A673 (cell line): ENCODE measurements around the gene HYCC2. TPM values are rescaled to one million over a fixed set of nuclear protein-coding genes. Genes with fewer than 3 reads are reported as not detected.
A peak's percentile ranks its signal among the peaks of the same experiment; 100 is the strongest.

Experiments
- BruUV-seq: library from RNA; stranded (reverse); fragments of 400-500 nt; replicated peaks from 2 replicates; lab custom pipeline; 2021; lab: Mats Ljungman, UMichigan
- CTCF ChIA-PET: fragments of 300-600 bp; sonication (Branson Sonifier 250); formaldehyde crosslinking; loops from one replicate; lab custom pipeline; 2022; ENCODE audit warnings: antibody characterized with exemption; lab: Charles Lee
- POLR2A ChIA-PET: fragments of 300-600 bp; sonication (Branson Sonifier 250); formaldehyde crosslinking; loops from one replicate; lab custom pipeline; 2022; ENCODE audit warnings: antibody characterized with exemption; ENCODE audit not compliant: low non-redundant PET; lab: Charles Lee
- DNase-seq: peaks from one replicate; pipeline ENCODE4 v3.0.0-alpha.2; 2015; ENCODE audit warnings: low spot score
- H3K27ac ChIP-seq: fragments of 200-600 bp; sonication (generic); 2 replicates; pipeline ENCODE4 v1.5.1; 2016; ENCODE audit warnings: mixed run types, low read depth, mild to moderate bottlenecking, mixed read lengths, antibody characterized with exemption, low read length; ENCODE audit not compliant: poor library complexity, severe bottlenecking
- H3K27me3 ChIP-seq: fragments of 200-600 bp; sonication (generic); replicated peaks from 2 replicates; pipeline ENCODE4 v1.6.1; 2017; ENCODE audit warnings: mixed run types, low read depth, mild to moderate bottlenecking, mixed read lengths, antibody characterized with exemption, low read length; ENCODE audit not compliant: insufficient read depth, poor library complexity
- H3K36me3 ChIP-seq: fragments of 200-600 bp; sonication (generic); 2 replicates; pipeline ENCODE4 v1.6.1; 2016; ENCODE audit warnings: mixed run types, mild to moderate bottlenecking, mixed read lengths, antibody characterized with exemption, low read length; ENCODE audit not compliant: insufficient read depth, poor library complexity, severe bottlenecking
- H3K4me1 ChIP-seq: fragments of 200-600 bp; sonication (generic); 2 replicates; pipeline ENCODE4 v1.6.1; 2017; ENCODE audit warnings: mixed run types, mild to moderate bottlenecking, mixed read lengths, antibody characterized with exemption, low read length; ENCODE audit not compliant: insufficient read depth, poor library complexity, severe bottlenecking
- H3K4me3 ChIP-seq: fragments of 200-600 bp; sonication (generic); 2 replicates; pipeline ENCODE4 v1.5.1; 2016; ENCODE audit warnings: low read depth, mixed run types, mild to moderate bottlenecking, mixed read lengths, low read length; ENCODE audit not compliant: poor library complexity, severe bottlenecking
- H3K9me3 ChIP-seq: fragments of 200-600 bp; sonication (generic); 2 replicates; pipeline ENCODE4 v1.6.1; 2016; ENCODE audit warnings: mixed run types, low read depth, mild to moderate bottlenecking, mixed read lengths, antibody characterized with exemption, low read length; ENCODE audit not compliant: poor library complexity, severe bottlenecking
- EZH2 ChIP-seq: fragments of 200-600 bp; sonication (generic); IDR thresholded peaks from 2 replicates; pipeline ENCODE4 v1.6.1; 2017; ENCODE audit warnings: borderline replicate concordance, low read depth, mild to moderate bottlenecking, mixed read lengths, antibody characterized with exemption, low read length; ENCODE audit not compliant: poor library complexity, severe bottlenecking
- intact Hi-C: fragments of 100-400 bp; cut with micrococcal nuclease; formaldehyde crosslinking; loops from one replicate; pipeline ENCODE4 v1.10.0; 2022; ENCODE audit not compliant: unreplicated experiment
- total RNA-seq: library from RNA; stranded (reverse); gene quantifications from 2 replicates; pipeline ENCODE4 v1.2.3, GENCODE V29; 2021
- TF ChIP-seq, protein P1 (sequence below): fragments of 300-800, 200-600 bp; sonication (generic); conservative IDR thresholded peaks from 2 replicates; pipeline ENCODE4 v1.5.1; 2017; ENCODE audit warnings: low read depth, mild to moderate bottlenecking, antibody characterized with exemption, low read length, moderate library complexity, mixed read lengths

The HYCC2 gene
- total RNA-seq, 1 experiment from 2014 or later = 18.4 TPM

DNA sequence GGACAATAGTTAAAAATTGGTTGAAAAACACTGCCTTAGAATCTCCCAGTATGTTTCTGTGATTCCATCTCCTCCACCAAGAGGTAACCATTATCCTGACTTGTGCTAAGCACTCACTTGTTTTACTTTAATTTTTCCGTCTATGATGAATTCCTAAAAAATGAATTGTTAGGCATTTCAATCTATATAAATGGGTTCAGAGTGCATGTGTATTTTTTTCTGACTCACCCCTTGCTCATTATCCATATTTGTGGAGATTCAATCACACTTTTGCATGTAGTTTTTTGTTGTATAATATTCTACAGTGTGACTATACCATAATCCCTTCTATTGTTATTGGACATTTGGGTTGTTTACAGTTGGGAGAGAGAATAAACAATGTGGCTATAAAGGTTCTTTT, 1.6 kb upstream of the HYCC2 start:
- no peak overlapping the region for H3K27ac ChIP-seq
- TF ChIP-seq, protein P1, sequence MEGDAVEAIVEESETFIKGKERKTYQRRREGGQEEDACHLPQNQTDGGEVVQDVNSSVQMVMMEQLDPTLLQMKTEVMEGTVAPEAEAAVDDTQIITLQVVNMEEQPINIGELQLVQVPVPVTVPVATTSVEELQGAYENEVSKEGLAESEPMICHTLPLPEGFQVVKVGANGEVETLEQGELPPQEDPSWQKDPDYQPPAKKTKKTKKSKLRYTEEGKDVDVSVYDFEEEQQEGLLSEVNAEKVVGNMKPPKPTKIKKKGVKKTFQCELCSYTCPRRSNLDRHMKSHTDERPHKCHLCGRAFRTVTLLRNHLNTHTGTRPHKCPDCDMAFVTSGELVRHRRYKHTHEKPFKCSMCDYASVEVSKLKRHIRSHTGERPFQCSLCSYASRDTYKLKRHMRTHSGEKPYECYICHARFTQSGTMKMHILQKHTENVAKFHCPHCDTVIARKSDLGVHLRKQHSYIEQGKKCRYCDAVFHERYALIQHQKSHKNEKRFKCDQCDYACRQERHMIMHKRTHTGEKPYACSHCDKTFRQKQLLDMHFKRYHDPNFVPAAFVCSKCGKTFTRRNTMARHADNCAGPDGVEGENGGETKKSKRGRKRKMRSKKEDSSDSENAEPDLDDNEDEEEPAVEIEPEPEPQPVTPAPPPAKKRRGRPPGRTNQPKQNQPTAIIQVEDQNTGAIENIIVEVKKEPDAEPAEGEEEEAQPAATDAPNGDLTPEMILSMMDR = no peak
- TF ChIP-seq EZH2 = no peak
- peaks cover 21% of the 10 kb centered on the region for H3K4me1 ChIP-seq
- BruUV-seq = no TSS peak
- no peaks in the 10 kb centered on the region for H3K36me3 ChIP-seq
- intact Hi-C loops = loop anchor here (5.0 kb wide), 1 partner anchor 44 kb away; the partner anchor contains the start of gene CFLAR
- H3K4me3 ChIP-seq = peak overlapping the region; percentile 76
- H3K27me3 ChIP-seq = no peaks in the 10 kb centered on the region
- CTCF ChIA-PET = no interaction called here
- no peaks in the 10 kb centered on the region for H3K9me3 ChIP-seq
- POLR2A ChIA-PET = no interaction called here
- DNase-seq = no peak

DNA sequence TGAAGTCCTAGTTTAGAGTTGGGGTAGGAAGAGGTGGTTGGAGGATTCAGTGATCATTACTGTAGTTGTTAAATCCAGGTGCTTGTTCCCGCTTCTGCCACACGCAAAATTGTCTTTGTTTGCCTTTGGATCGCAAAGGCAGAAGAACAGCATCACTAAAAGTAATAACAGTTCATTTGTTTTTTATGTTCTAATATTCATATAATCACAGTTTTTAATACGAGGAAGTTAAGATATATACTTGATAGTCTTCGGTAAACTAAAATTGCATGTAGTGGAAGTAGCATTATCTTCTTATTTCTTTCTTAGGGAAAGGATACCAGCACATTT, 695 bp upstream of the HYCC2 start:
- no peak for DNase-seq
- no peaks in the 10 kb centered on the region for H3K27me3 ChIP-seq
- TSS peak; percentile 90 for BruUV-seq
- no peaks in the 10 kb centered on the region for H3K9me3 ChIP-seq
- H3K36me3 ChIP-seq = no peaks in the 10 kb centered on the region
- ChIA-PET CTCF (no interaction called here), POLR2A (interaction anchor here (0.6 kb wide), 1 partner anchor 20 kb away, joined by 3 read pairs; no protein-coding TSS in a partner anchor)
- no peak for TF ChIP-seq EZH2
- TF ChIP-seq, protein P1 = no peak
- peak overlapping the region; percentile 90 for H3K27ac ChIP-seq
- intact Hi-C loops = loop anchor here (5.0 kb wide), 1 partner anchor 45 kb away; the partner anchor contains the start of gene CFLAR
- H3K4me3 ChIP-seq = peak overlapping the region; percentile 76
- H3K4me1 ChIP-seq = peaks cover 22% of the 10 kb centered on the region

DNA sequence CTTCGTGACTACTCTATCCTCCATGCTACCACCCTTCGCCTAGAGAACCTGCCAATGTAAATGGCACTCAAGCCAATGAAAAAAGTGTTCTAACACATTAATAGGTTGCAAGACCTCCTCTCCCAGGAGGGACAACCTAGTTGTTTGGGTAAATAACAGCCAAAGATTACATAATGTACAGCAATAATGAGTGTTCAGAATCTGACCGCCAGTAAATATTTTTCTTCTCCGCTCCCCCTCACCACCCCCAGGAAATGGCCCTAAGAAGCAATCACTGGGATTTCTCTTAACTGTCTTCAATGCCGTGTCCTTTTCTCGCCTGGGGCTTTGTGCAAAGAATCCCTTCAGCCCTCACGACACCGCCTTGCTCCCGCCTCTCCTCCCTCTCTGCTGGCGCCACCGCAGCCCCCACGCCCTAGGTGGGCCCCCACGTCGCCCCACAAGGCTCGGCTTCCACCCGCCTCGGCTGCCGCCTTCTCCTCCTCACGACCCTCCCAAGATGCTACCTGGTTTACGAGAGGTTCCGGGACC, 458 bp downstream of the HYCC2 start:
- CTCF ChIA-PET = interaction anchor here (2.8 kb wide), 1 partner anchor 87 kb away, joined by 15 read pairs; no protein-coding TSS in a partner anchor
- BruUV-seq = TSS peak; percentile 38

More for the DNA sequence above, 458 bp downstream of the HYCC2 start:
- POLR2A ChIA-PET = no interaction called here
- intact Hi-C loops = loop anchor here (2.0 to 5.0 kb wide), 2 partner anchors 46 to 88 kb away; partner anchors contain the start of gene CFLAR
- peak; percentile 31 for DNase-seq
- H3K27ac ChIP-seq = peak overlapping the region; percentile 90
- peaks cover 22% of the 10 kb centered on the region for H3K4me1 ChIP-seq
- H3K36me3 ChIP-seq = no peaks in the 10 kb centered on the region
- H3K9me3 ChIP-seq = no peaks in the 10 kb centered on the region
- no peaks in the 10 kb centered on the region for H3K27me3 ChIP-seq
- peak overlapping the region; percentile 76 for H3K4me3 ChIP-seq
- no peak for TF ChIP-seq EZH2
- TF ChIP-seq, protein P1 = no peak
